K562 (cell line): ENCODE data around the gene FARSA. TPM values are rescaled to one million over a fixed set of nuclear protein-coding genes. Genes with fewer than 3 reads are reported as not detected.

Source experiments
- DPF2 ChIP-seq: fragments of 450-650 bp; IDR thresholded peaks from 2 replicates; pipeline ENCODE4 v1.6.1; 2016
- ELF1 ChIP-seq: fragments of 200-800 bp; sonication (Bioruptor generic); IDR thresholded peaks from 2 replicates; pipeline ENCODE4 v1.6.1; 2016; ENCODE audit warnings: missing genetic modification characterization, missing compliant biosample characterization
- EP400 ChIP-seq: fragments of 450-650 bp; IDR thresholded peaks from 2 replicates; pipeline ENCODE4 v1.6.1; 2017; ENCODE audit warnings: antibody characterized with exemption, mild to moderate bottlenecking, moderate library complexity
- NR2C1 ChIP-seq, 2 experiments: fragments of 450-650 bp; IDR thresholded peaks; 2 replicates each; pipeline ENCODE4 v1.6.1; 2017; ENCODE audit warnings: mild to moderate bottlenecking in 2 of 2, antibody characterized with exemption in 1 of 2, inconsistent platforms in 1 of 2, missing compliant biosample characterization in 1 of 2, missing genetic modification characterization in 1 of 2
- NR2C2 ChIP-seq, 2 experiments: fragments of 200-800 bp in 1 of 2; sonication (Bioruptor generic) in 1 of 2; sonication (generic) in 1 of 2; formaldehyde crosslinking in 1 of 2; IDR thresholded peaks; 2 replicates each; pipeline versions ENCODE4 v1.6.1 to v1.8.0; 2016 to 2022; ENCODE audit warnings: mild to moderate bottlenecking in 1 of 2, missing compliant biosample characterization in 1 of 2, missing genetic modification characterization in 1 of 2, missing genetic modification reagents in 1 of 2
- SP2 ChIP-seq: IDR thresholded peaks from 2 replicates; pipeline ENCODE4 v1.6.1; 2011; ENCODE audit warnings: mild to moderate bottlenecking, low read depth, low read length, moderate library complexity; ENCODE audit not compliant: poor library complexity, severe bottlenecking; ENCODE audit errors: extremely low read depth
- ZC3H11A ChIP-seq: IDR thresholded peaks from 2 replicates; pipeline ENCODE4 v1.6.1; 2012; ENCODE audit warnings: low read depth, low read length, improper control_type of control experiment
- ZFP30 ChIP-seq: fragments of 250-450 bp; sonication (Bioruptor Pico); IDR thresholded peaks from 2 replicates; pipeline ENCODE4 v1.8.0; 2022; ENCODE audit warnings: moderate library complexity, mild to moderate bottlenecking, inconsistent platforms, borderline replicate concordance
- ZNF584 ChIP-seq: fragments of 200-800 bp; sonication (Bioruptor generic); IDR thresholded peaks from 2 replicates; pipeline ENCODE4 v1.6.1; 2016; ENCODE audit warnings: low read depth, mild to moderate bottlenecking, missing genetic modification characterization, missing compliant biosample characterization
- polyA plus RNA-seq, 8 experiments: library from polyadenylated mRNA; depleted of rRNA in 4 of 8; stranded (reverse) in 5 of 8; unstranded in 3 of 8; fragments of >200 nt; fragmentation: Nextera tagmentation in 2 of 8; fragmentation: Illumina TruSeq in 1 of 8; extraction: Ambion mirVana in 2 of 8; extraction: Trizol in 1 of 8; gene quantifications; 2 replicates each; pipeline versions ENCODE4 v1.2.1 to v1.2.3, GENCODE V29; 2011 to 2014; ENCODE audit warnings: inconsistent platforms in 1 of 8, missing spikeins in 1 of 8
- total RNA-seq, 7 experiments: library from RNA; depleted of rRNA in 6 of 7; stranded (reverse); fragments of >200 nt in 6 of 7; fragmentation: Illumina TruSeq in 2 of 7; extraction: Trizol in 2 of 7; gene quantifications; 2 replicates each; pipeline versions ENCODE4 v1.2.1 to v1.2.3, GENCODE V29; 2011 to 2021; ENCODE audit warnings: low replicate concordance in 1 of 7
- TF ChIP-seq, protein P1 (sequence below), 2 experiments: fragments of 450-650 bp; formaldehyde crosslinking in 1 of 2; IDR thresholded peaks; 2 replicates each; pipeline versions ENCODE4 v1.4.0 to v1.6.1; 2014 to 2020; ENCODE audit warnings: mild to moderate bottlenecking in 2 of 2, borderline replicate concordance in 1 of 2, low read depth in 1 of 2
- TF ChIP-seq, protein P2 (sequence below): sonication (generic); formaldehyde crosslinking; IDR thresholded peaks from 2 replicates; pipeline ENCODE4 v1.4.0; 2020; ENCODE audit warnings: mild to moderate bottlenecking, missing genetic modification reagents
- TF ChIP-seq, protein P3 (sequence below): fragments of 200-800 bp; sonication (Bioruptor generic); IDR thresholded peaks from 2 replicates; pipeline ENCODE4 v1.6.1; 2017; ENCODE audit warnings: missing genetic modification characterization, missing compliant biosample characterization

Gene FARSA
- total and polyA plus RNA-seq, 9 of the 15 experiments (the other 6 are each of a cell fraction or from before 2014, with no cell fraction given): 25.2 to 237 (median 89.6) TPM

DNA sequence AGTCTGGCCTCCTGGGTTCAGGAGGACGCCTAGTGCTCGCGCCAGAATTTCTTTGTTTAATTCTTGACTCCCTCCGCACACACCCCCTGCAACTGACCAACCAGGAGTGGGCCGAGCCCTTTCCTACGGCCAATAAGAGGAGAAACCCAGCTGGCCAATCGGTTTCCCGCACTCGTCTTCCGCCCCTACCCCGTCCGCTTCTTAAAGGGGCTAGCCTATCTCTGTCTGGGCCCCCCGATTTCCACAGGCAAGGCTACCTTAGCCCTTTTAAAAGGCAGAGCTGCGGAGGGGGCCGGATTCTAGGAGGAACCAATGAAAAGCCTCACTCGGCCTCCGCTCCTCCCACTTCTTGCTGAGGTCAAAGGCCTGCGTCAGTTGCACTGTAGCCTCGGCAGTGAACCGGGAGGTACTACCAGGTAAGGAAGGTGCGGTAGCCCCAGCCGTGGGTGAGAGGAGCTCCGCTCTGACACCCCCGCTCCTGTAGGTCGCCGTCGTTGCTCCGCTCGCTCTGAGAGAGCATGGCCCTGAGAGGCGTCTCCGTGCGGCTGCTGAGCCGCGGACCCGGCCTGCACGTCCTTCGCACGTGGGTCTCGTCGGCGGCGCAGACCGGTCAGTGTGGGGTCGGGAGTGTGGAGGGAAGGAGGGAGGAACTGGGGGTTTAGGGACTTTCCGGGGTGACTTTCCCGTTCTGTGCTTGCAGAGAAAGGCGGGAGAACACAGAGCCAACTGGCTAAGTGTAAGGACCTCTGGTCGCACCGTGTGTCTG is 42.5 kb downstream of the FARSA start, which contains the start of gene GCDH (continued):
- TF ChIP-seq, protein P1, sequence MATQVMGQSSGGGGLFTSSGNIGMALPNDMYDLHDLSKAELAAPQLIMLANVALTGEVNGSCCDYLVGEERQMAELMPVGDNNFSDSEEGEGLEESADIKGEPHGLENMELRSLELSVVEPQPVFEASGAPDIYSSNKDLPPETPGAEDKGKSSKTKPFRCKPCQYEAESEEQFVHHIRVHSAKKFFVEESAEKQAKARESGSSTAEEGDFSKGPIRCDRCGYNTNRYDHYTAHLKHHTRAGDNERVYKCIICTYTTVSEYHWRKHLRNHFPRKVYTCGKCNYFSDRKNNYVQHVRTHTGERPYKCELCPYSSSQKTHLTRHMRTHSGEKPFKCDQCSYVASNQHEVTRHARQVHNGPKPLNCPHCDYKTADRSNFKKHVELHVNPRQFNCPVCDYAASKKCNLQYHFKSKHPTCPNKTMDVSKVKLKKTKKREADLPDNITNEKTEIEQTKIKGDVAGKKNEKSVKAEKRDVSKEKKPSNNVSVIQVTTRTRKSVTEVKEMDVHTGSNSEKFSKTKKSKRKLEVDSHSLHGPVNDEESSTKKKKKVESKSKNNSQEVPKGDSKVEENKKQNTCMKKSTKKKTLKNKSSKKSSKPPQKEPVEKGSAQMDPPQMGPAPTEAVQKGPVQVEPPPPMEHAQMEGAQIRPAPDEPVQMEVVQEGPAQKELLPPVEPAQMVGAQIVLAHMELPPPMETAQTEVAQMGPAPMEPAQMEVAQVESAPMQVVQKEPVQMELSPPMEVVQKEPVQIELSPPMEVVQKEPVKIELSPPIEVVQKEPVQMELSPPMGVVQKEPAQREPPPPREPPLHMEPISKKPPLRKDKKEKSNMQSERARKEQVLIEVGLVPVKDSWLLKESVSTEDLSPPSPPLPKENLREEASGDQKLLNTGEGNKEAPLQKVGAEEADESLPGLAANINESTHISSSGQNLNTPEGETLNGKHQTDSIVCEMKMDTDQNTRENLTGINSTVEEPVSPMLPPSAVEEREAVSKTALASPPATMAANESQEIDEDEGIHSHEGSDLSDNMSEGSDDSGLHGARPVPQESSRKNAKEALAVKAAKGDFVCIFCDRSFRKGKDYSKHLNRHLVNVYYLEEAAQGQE (IDR thresholded peaks at IDR 0.05; ENCODE audit: borderline replicate concordance): peak; percentile 16
- TF ChIP-seq, protein P1 (CRISPR knock-in tag; IDR thresholded peaks at IDR 0.05; ENCODE audit: low read depth): no peak
- TF ChIP-seq, protein P2, sequence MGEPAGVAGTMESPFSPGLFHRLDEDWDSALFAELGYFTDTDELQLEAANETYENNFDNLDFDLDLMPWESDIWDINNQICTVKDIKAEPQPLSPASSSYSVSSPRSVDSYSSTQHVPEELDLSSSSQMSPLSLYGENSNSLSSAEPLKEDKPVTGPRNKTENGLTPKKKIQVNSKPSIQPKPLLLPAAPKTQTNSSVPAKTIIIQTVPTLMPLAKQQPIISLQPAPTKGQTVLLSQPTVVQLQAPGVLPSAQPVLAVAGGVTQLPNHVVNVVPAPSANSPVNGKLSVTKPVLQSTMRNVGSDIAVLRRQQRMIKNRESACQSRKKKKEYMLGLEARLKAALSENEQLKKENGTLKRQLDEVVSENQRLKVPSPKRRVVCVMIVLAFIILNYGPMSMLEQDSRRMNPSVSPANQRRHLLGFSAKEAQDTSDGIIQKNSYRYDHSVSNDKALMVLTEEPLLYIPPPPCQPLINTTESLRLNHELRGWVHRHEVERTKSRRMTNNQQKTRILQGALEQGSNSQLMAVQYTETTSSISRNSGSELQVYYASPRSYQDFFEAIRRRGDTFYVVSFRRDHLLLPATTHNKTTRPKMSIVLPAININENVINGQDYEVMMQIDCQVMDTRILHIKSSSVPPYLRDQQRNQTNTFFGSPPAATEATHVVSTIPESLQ: no peak
- TF ChIP-seq ZNF584 (CRISPR knock-in tag): no peak
- TF ChIP-seq ZC3H11A: 0 out of 2 replicates have a peak, but pooled peaks have one; percentile 70
- TF ChIP-seq, protein P3, sequence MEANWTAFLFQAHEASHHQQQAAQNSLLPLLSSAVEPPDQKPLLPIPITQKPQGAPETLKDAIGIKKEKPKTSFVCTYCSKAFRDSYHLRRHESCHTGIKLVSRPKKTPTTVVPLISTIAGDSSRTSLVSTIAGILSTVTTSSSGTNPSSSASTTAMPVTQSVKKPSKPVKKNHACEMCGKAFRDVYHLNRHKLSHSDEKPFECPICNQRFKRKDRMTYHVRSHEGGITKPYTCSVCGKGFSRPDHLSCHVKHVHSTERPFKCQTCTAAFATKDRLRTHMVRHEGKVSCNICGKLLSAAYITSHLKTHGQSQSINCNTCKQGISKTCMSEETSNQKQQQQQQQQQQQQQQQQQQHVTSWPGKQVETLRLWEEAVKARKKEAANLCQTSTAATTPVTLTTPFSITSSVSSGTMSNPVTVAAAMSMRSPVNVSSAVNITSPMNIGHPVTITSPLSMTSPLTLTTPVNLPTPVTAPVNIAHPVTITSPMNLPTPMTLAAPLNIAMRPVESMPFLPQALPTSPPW (CRISPR knock-in tag): peak; percentile 85
- peak; percentile 23 for TF ChIP-seq SP2
- no peak for TF ChIP-seq DPF2
- TF ChIP-seq ZFP30 (CRISPR knock-in tag): no peak
- TF ChIP-seq NR2C2 (CRISPR knock-in tag; IDR thresholded peaks at IDR 0.05): no peak
- peak; percentile 93 for TF ChIP-seq NR2C2 (tag; IDR thresholded peaks at IDR 0.05)
- peak; percentile 79; the same call in 1 of the 2 replicates for TF ChIP-seq EP400
- TF ChIP-seq NR2C1 (IDR thresholded peaks at IDR 0.05): peak; percentile 78
- peak; percentile 75 for TF ChIP-seq NR2C1 (tag; IDR thresholded peaks at IDR 0.05)
- TF ChIP-seq ELF1: peak; percentile 69
